Measurements from ENCODE around the gene PGA3.
"Not testable (repeated sequence)": the region's sequence is repeated elsewhere in the genome, so short reads cannot be mapped to it uniquely, and the experiment has no call there.

The PGA3 gene

DNA sequence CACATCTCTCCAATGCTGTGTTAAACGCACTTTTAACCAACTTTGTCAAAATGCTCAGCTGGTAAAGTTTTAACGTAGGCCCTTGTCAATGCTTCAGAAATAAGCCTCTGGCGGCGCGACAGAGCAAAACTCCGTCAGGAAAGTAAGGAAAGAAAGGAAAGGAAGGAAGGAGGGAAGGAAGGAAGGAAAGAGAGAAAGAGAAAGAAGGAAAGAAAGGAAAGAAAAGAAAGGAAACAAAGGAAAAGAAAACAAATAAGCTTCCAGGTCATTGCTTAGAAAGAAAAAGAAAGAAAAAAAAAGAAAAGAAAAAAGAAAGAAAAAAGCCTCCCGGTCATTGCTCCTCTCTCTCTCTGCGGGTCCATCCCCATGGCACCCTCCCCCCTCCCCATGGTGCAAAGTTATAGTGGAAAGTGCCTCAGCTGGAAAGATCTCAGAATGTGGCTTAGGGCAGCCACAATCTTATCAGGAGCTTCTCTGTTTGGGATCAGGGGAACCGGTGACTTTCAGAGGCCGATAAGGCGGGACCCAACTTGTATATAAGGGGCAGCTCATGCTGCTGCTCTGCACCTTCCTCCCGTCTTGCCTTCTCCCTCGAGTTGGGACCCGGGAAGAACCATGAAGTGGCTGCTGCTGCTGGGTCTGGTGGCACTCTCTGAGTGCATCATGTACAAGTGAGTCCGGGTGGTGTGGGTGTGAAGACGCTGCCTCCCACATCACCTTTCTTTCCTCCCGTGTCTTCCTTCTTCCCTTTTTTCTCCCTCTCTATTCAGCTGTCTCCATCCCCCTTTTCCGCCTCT is at the start of gene PGA3:
PGA3 (plus strand) TSS at position 566 of the 797 bp plus-strand sequence; CDS start at position 616, 50 bp downstream.
- not testable (repeated sequence) for DNase-seq (ENCODE audit: low read depth in 2 of 2)

GRCh38 chr11:61153593-61154095 is 49.7 kb upstream of the PGA3 start:
- no peak for DNase-seq (ENCODE audit: low read depth in 2 of 2)

DNA sequence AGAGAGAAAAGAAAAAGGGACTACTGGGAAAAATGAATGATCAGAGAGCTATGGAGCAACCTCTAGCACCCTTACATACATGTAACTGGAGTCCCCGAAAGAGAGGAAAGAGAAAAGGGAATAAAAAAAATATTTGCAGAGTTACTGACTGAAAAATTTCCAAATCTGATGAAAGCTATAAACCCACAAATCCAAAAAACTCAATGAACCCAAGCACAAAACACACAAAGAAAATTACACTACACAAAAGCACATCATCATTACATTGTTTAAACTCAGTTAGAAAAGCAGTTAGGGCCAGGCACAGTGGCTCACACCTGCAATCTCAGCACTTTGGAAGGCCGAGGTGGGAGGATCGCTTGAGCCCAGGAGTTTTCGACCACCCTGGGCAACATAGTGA is 48.8 kb upstream of the PGA3 start:
- no peak for DNase-seq (ENCODE audit: low read depth in 2 of 2)

DNA sequence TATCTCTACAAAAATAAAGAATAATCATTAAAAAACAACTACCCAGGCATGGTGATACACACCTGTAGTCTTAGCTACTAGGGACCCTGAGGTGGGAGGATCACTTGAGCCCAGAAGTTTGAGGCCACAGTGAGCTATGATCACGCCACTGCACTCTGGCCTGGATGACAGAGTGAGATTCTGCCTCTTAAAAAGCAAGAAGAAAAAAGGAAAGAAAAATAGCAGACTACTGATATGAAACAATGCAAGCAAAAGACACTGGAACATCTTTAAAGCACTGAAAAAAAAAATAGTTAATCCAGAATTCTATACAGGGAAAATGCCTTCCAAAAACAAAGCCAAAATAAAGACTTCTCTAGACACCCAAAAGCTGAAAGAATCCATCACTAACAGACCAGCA is 48.0 kb upstream of the PGA3 start:
- DNase-seq (ENCODE audit: low read depth in 2 of 2) = no peak

DNA sequence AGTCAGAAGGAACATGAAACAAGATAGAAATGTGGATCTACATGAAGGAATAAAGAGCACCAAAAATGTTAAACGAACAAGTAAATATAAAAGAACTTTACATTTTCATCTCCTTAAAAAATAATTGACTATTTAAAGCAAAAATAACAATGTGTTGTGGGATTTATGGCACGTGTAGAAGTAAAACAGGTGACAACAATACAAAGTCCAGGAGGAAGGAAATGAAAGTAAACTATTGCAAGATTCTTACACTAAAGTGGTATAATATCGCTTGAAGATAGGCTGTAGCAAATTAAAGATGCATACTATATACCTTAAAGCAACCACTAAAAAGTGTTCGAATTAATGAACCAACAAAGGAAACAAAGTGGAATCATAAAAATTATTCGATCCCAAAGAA is 47.6 kb upstream of the PGA3 start:
- no peak for DNase-seq (ENCODE audit: low read depth in 2 of 2)

- no peak for DNase-seq (ENCODE audit: low read depth in 2 of 2)
Observed at GRCh38 chr11:61157743-61158142, 45.6 kb upstream of the PGA3 start.

- DNase-seq (ENCODE audit: low read depth in 2 of 2) = no peak
Observed at GRCh38 chr11:61158691-61159381, 44.5 kb upstream of the PGA3 start.

- no peak for DNase-seq (ENCODE audit: low read depth in 2 of 2)
Observed at GRCh38 chr11:61160487-61161189, 42.7 kb upstream of the PGA3 start.

DNA sequence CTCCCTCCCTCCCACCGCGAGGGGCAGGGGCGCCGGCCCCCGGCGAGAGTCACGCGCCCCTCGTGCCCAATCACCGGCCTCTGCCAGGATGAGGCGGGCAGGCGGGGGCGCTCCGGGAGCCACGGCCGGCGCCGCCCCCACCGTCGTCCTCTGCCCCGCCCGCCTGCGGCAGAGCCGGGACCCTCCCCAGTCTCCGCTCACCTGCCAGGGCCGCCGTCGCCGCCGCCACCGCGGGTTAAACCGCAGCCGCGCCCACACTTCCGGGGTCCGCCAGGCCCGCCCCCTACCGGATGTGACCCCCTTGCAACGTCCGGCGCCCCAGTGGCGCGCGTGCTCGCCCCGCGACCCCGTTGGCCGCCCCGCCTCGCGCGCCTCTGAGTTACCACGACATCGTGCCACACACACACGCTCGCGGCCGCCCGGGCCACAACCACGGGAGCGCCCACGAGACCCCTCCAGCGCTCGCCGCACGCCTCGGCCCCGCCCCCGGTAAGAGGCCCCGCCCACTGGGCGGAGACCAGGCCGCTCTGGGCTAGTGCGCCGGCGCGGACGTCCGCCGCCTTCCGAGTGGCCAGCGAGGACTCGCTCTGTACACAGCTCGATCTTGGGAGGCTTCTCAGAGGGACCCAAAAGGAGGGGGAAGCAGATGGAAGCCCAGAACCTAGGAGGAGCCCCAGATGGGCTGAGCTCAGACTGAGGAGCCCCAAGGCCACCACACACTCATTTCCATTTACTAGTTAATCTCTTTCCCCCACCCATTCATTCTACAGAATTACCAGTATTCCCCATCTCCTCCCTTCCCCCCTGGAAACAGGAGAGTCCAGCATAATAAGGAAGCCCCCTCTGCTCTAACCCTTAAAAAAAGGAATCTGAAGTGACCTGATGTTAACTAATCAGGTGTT is 41.9 kb upstream of the PGA3 start, which contains the start of gene VPS37C:
VPS37C (minus strand) TSS at position 237 of the 902 bp plus-strand sequence. CDS start 22,597 bp downstream, outside the sequence.
- peak; percentile 84 to 91 for DNase-seq (ENCODE audit: low read depth in 2 of 2)

DNA sequence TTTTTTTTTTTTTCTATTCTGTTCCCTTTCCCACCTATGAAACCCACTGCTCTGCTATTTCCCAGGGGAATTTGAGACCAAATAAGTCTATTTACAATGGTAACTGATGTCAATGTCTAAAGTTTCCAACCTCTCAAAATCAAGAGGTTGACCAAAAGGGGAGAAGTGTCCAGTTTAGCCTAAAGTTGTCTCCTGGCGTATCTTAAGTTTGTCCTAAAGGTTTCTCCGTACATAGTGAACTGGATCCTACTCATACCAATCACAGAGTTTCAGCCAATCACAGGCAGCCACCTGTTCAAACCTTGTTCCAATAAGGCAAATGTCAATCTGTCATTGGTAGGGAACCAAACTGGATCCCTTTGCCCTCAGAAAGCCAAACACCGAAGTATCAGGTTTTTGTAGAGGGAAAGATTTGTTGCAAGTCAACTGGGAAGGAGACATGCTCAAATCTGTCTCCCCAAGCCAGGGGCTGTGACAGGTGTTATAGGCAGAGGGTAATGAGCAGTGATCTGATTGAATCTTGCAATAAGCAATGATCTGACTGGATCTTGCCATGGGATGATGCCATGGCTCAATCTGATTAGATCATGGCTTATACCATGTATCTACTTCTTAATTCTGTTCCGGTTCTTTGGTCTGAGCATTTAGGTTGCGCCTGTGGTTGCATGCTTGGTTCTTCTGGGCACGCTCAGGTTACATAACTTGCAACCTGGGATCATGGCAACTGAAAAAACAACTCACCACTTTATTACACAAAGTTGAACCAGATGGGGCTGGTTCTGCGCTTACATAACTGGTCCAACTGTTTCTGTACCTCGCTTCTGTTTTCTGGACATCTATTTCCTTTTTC is 41.0 kb upstream of the PGA3 start:
- no peak for DNase-seq (ENCODE audit: low read depth in 2 of 2)

DNA sequence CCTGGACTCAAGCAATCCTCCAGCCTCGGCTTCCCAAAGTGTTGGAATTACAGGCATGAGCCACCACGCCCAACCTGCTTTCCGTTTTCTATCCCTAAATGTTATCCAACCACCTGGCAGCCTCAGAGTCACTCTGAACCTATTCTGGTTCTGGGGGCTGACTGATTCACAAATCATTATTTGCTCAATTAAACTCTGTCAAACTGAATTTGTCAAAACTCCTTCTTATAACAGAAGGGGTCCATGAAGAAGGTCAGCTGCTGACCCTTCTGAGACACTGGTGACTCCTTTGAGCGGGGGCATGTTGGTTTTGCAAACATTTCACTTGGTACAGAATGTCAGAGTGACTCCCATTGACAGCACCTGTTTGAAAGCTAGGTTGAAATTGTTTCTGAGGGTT is 40.3 kb upstream of the PGA3 start:
- no peak for DNase-seq (ENCODE audit: low read depth in 2 of 2)

GRCh38 chr11:61163714-61164605 is 39.4 kb upstream of the PGA3 start:
- no peak for DNase-seq (ENCODE audit: low read depth in 2 of 2)

DNA sequence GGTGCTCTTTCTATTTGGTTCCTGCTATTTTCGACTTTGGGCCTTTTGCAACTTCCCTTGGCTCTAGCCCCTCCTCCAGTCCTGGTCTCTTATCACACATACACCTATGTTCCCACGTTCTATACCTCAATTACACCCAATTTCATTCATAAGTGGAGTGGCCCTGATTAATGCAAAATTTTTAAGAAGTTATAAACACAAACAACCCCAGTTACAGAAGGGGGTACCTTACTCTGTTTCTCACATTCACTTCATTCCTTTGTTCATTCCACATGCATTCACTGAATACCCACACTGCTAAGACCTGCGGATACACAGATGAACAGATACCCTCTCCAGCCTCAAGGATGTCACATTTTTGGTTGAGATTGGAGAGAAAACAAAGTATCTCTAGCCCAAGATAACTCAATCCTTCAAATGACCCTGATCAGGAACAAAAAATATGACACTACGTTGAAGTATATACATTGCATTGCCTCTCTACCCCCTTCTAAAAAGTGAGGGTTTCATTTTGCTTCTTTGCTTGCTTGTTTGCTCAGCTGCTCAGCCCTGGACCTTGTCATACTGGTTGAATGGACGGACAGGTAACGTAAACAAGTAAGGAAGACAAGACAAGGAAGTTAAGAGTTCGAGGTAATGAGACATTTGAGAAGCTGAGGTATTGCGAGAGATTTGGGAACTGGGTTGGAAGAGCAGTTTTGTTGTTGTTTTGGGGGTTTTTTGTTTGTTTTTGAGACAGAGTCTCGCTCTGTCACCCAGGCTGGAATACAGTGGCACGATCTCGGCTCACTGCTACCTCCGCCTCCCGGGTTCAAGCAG is 38.5 kb upstream of the PGA3 start:
- no peak for DNase-seq (ENCODE audit: low read depth in 2 of 2)

DNA sequence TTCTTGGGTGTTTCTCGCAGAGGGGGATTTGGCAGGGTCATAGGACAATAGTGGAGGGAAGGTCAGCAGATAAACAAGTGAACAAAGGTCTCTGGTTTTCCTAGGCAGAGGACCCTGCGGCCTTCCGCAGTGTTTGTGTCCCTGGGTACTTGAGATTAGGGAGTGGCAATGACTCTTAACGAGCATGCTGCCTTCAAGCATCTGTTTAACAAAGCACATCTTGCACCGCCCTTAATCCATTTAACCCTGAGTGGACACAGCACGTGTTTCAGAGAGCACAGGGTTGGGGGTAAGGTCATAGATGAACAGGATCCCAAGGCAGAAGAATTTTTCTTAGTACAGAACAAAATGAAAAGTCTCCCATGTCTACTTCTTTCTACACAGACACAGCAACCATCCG is 37.5 kb upstream of the PGA3 start:
- not testable (repeated sequence) for DNase-seq (ENCODE audit: low read depth in 2 of 2)

DNA sequence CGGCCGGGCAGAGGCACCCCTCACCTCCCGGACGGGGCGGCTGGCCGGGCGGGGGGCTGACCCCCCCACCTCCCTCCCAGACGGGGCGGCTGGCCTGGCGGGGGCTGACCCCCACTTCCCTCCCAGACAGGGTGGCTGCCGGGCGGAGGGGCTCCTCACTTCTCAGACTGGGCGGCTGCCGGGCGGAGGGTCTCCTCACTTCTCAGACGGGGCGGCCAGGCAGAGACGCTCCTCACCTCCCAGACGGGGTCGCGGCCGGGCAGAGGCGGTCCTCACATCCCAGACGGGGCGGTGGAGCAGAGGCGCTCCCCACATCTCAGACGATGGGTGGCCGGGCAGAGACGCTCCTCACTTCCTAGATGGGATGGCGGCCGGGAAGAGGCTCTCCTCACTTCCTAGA is 37.0 kb upstream of the PGA3 start:
- DNase-seq (ENCODE audit: low read depth in 2 of 2) = not testable (repeated sequence)

- DNase-seq (ENCODE audit: low read depth in 2 of 2) = no peak
Observed at GRCh38 chr11:61168042-61168688, 35.1 kb upstream of the PGA3 start.

DNA sequence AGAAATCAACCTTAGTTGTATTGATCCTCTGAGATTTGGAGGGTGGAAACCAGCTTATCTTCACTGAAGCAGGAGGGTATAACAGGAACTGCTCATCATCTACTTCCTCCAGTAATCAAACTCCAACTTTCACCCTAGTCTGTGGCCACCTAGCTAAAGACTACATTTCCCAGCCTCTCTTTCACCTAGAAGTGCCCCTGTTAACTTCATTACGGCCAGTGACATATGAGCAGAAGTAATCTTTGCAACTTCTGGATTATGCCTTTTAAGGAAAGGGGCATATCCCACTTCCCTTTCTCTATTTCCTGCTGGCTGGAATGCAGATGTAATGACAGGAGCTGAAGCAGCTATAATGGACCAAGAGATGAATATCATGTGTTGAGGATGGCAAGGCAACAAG is 34.5 kb upstream of the PGA3 start:
- no peak for DNase-seq (ENCODE audit: low read depth in 2 of 2)

- DNase-seq (ENCODE audit: low read depth in 2 of 2) = no peak
Observed at GRCh38 chr11:61170566-61170965, 32.7 kb upstream of the PGA3 start.
